HG03442 (cell line): Measurements from ENCODE around the gene LRRFIP1.

Experiments used
- ATAC-seq: cut with Tn5 transposase; IDR thresholded peaks from one replicate; pipeline ENCODE4 v1.9.1; 2021; ENCODE audit warnings: mild to moderate bottlenecking, moderate library complexity; ENCODE audit not compliant: unreplicated experiment

The LRRFIP1 gene

GRCh38 chr2:237820421-237820820 lies 193.0 kb downstream of the LRRFIP1 start:
- ATAC-seq, result no peak

GRCh38 chr2:237823544-237823943 lies 196.2 kb downstream of the LRRFIP1 start:
- ATAC-seq, result no peak

GRCh38 chr2:237824085-237824484 lies 196.7 kb downstream of the LRRFIP1 start:
- ATAC-seq, result no peak

- ATAC-seq, result no peak
These were observed 200.1 kb downstream of the LRRFIP1 start for GRCh38 chr2:237827421-237827987.
